Transverse colon (tissue), 4 donors: Measurements from ENCODE around the gene BCL2L1.

Experiments used
- POLR2A ChIP-seq: fragments of 450-650 bp; IDR thresholded peaks from one replicate; pipeline ENCODE4 v1.6.1; 2016; ENCODE audit warnings: antibody characterized with exemption, mild to moderate bottlenecking, moderate library complexity
- POLR2AphosphoS5 ChIP-seq, 3 donors: sonication (generic); formaldehyde crosslinking; IDR thresholded peaks; one replicate each; pipeline ENCODE4 v1.6.1; 2016; ENCODE audit warnings: antibody characterized with exemption in 3 of 3
- TF ChIP-seq, protein P1 (sequence below), 5 experiments: fragments of 200-600 bp in 3 of 5; fragments of 450-650 bp in 2 of 5; sonication (generic) in 3 of 5; IDR thresholded peaks; 1 replicate in 2 of 5; 2 replicates in 3 of 5; pipeline ENCODE4 v1.5.1; 2016 to 2017; ENCODE audit warnings: antibody characterized with exemption in 5 of 5, inconsistent platforms in 3 of 5, mild to moderate bottlenecking in 2 of 5, moderate library complexity in 1 of 5

DNA sequence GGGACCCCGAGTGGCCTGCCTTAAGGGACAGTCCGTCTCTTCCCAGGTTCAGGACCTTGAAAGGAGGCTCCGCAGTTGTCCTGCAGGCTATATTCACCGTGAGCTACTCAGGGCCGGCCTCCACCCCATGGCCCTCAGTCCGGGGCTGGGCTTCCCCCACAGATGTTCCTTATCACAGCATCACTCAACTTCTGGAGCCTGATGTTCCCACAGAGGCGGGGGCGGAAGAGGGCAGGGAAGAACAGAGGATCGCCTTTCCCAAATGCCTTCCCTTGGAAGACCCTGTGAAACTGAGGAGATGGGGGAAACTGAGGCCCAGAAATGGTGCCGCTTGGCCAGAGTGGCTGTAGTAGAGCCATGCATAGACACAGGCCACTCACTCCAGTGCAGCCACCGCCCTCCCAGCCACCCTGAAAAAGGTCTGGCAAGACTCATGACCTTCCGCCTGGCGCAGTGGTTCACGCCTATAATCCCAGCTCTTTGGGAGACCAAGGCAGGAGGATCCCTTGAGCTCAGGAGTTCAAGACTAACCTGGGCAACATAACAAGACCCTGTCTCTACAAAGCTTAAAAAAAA lies 89.2 kb downstream of the BCL2L1 start:
- TF ChIP-seq, protein P1, sequence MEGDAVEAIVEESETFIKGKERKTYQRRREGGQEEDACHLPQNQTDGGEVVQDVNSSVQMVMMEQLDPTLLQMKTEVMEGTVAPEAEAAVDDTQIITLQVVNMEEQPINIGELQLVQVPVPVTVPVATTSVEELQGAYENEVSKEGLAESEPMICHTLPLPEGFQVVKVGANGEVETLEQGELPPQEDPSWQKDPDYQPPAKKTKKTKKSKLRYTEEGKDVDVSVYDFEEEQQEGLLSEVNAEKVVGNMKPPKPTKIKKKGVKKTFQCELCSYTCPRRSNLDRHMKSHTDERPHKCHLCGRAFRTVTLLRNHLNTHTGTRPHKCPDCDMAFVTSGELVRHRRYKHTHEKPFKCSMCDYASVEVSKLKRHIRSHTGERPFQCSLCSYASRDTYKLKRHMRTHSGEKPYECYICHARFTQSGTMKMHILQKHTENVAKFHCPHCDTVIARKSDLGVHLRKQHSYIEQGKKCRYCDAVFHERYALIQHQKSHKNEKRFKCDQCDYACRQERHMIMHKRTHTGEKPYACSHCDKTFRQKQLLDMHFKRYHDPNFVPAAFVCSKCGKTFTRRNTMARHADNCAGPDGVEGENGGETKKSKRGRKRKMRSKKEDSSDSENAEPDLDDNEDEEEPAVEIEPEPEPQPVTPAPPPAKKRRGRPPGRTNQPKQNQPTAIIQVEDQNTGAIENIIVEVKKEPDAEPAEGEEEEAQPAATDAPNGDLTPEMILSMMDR (IDR thresholded peaks at IDR 0.05), result no peak
- no peak for TF ChIP-seq POLR2A
- TF ChIP-seq POLR2AphosphoS5 (IDR thresholded peaks at IDR 0.05), result no peak
